A673 (cell line): Measurements from ENCODE around the gene CDO1. TPM values are rescaled to one million over a fixed set of nuclear protein-coding genes. Genes with fewer than 3 reads are reported as not detected.

Source experiments
- BruUV-seq: library from RNA; stranded (reverse); fragments of 400-500 nt; replicated peaks from 2 replicates; lab custom pipeline; 2021; lab: Mats Ljungman, UMichigan
- CTCF ChIA-PET: fragments of 300-600 bp; sonication (Branson Sonifier 250); formaldehyde crosslinking; loops from one replicate; lab custom pipeline; 2022; ENCODE audit warnings: antibody characterized with exemption; lab: Charles Lee
- POLR2A ChIA-PET: fragments of 300-600 bp; sonication (Branson Sonifier 250); formaldehyde crosslinking; loops from one replicate; lab custom pipeline; 2022; ENCODE audit warnings: antibody characterized with exemption; ENCODE audit not compliant: low non-redundant PET; lab: Charles Lee
- DNase-seq: peaks from one replicate; pipeline ENCODE4 v3.0.0-alpha.2; 2015; ENCODE audit warnings: low spot score
- H3K27ac ChIP-seq: fragments of 200-600 bp; sonication (generic); 2 replicates; pipeline ENCODE4 v1.5.1; 2016; ENCODE audit warnings: mixed run types, low read depth, mild to moderate bottlenecking, mixed read lengths, antibody characterized with exemption, low read length; ENCODE audit not compliant: poor library complexity, severe bottlenecking
- H3K27me3 ChIP-seq: fragments of 200-600 bp; sonication (generic); replicated peaks from 2 replicates; pipeline ENCODE4 v1.6.1; 2017; ENCODE audit warnings: mixed run types, low read depth, mild to moderate bottlenecking, mixed read lengths, antibody characterized with exemption, low read length; ENCODE audit not compliant: insufficient read depth, poor library complexity
- H3K36me3 ChIP-seq: fragments of 200-600 bp; sonication (generic); 2 replicates; pipeline ENCODE4 v1.6.1; 2016; ENCODE audit warnings: mixed run types, mild to moderate bottlenecking, mixed read lengths, antibody characterized with exemption, low read length; ENCODE audit not compliant: insufficient read depth, poor library complexity, severe bottlenecking
- H3K4me1 ChIP-seq: fragments of 200-600 bp; sonication (generic); 2 replicates; pipeline ENCODE4 v1.6.1; 2017; ENCODE audit warnings: mixed run types, mild to moderate bottlenecking, mixed read lengths, antibody characterized with exemption, low read length; ENCODE audit not compliant: insufficient read depth, poor library complexity, severe bottlenecking
- H3K4me3 ChIP-seq: fragments of 200-600 bp; sonication (generic); 2 replicates; pipeline ENCODE4 v1.5.1; 2016; ENCODE audit warnings: low read depth, mixed run types, mild to moderate bottlenecking, mixed read lengths, low read length; ENCODE audit not compliant: poor library complexity, severe bottlenecking
- H3K9me3 ChIP-seq: fragments of 200-600 bp; sonication (generic); 2 replicates; pipeline ENCODE4 v1.6.1; 2016; ENCODE audit warnings: mixed run types, low read depth, mild to moderate bottlenecking, mixed read lengths, antibody characterized with exemption, low read length; ENCODE audit not compliant: poor library complexity, severe bottlenecking
- EZH2 ChIP-seq: fragments of 200-600 bp; sonication (generic); IDR thresholded peaks from 2 replicates; pipeline ENCODE4 v1.6.1; 2017; ENCODE audit warnings: borderline replicate concordance, low read depth, mild to moderate bottlenecking, mixed read lengths, antibody characterized with exemption, low read length; ENCODE audit not compliant: poor library complexity, severe bottlenecking
- intact Hi-C: fragments of 100-400 bp; cut with micrococcal nuclease; formaldehyde crosslinking; loops from one replicate; pipeline ENCODE4 v1.10.0; 2022; ENCODE audit not compliant: unreplicated experiment
- total RNA-seq: library from RNA; stranded (reverse); gene quantifications from 2 replicates; pipeline ENCODE4 v1.2.3, GENCODE V29; 2021
- TF ChIP-seq, protein P1 (sequence below): fragments of 300-800, 200-600 bp; sonication (generic); conservative IDR thresholded peaks from 2 replicates; pipeline ENCODE4 v1.5.1; 2017; ENCODE audit warnings: low read depth, mild to moderate bottlenecking, antibody characterized with exemption, low read length, moderate library complexity, mixed read lengths

Gene CDO1
- total RNA-seq, 1 experiment from 2014 or later: 1.5 TPM

DNA sequence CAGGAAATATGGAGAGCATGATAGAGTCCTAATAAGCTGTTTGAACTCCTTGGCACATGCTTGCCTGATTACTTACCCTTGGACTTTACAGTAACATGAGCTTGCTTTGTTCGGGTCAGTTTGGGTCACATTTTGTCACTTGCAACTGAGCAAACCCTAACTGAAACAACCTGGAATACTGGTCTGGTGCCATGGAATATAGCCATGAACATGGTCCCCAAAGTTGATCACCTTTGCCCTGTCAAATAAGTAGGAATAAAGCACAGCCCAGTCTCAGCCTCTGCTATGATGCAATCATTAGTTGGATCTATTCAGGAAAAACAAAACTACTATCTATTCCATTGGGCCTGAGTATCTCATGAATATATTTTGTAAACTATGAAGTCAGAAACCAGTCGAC lies 18.2 kb downstream of the CDO1 start:
- ChIA-PET CTCF (no interaction called here), POLR2A (no interaction called here)
- Histone ChIP-seq H3K27ac (no peak overlapping the region), H3K36me3 (no peaks in the 10 kb centered on the region), H3K4me3 (no peak overlapping the region), H3K9me3 (no peaks in the 10 kb centered on the region), H3K4me1 (no peaks in the 10 kb centered on the region), H3K27me3 (peaks cover 3% of the 10 kb centered on the region)
- intact Hi-C loops: no loop called here
- TF ChIP-seq EZH2: no peak
- TF ChIP-seq, protein P1, sequence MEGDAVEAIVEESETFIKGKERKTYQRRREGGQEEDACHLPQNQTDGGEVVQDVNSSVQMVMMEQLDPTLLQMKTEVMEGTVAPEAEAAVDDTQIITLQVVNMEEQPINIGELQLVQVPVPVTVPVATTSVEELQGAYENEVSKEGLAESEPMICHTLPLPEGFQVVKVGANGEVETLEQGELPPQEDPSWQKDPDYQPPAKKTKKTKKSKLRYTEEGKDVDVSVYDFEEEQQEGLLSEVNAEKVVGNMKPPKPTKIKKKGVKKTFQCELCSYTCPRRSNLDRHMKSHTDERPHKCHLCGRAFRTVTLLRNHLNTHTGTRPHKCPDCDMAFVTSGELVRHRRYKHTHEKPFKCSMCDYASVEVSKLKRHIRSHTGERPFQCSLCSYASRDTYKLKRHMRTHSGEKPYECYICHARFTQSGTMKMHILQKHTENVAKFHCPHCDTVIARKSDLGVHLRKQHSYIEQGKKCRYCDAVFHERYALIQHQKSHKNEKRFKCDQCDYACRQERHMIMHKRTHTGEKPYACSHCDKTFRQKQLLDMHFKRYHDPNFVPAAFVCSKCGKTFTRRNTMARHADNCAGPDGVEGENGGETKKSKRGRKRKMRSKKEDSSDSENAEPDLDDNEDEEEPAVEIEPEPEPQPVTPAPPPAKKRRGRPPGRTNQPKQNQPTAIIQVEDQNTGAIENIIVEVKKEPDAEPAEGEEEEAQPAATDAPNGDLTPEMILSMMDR: no peak
- no peak for DNase-seq
- BruUV-seq: no TSS peak

DNA sequence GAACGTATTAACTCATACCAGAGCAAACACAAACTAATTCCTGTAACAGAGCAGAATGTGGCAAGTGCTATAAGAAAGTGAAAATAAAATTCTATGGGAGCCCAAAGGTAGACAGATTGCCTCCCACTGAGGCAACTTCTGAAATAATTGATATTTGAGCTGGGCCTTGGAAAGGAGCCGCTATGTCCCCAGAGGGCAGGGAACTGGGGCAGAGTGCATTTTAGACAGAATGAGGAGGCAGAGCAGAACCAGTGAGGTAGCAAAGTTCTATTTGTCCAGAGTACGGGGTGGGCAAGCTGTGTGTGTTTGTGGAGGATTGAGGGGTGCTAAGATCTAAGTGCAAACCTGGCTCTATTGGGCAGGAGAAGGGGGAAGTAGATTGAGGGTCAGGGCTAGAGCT lies 19.8 kb downstream of the CDO1 start:
- POLR2A ChIA-PET: no interaction called here
- H3K4me3 ChIP-seq: no peak overlapping the region
- TF ChIP-seq, protein P1: no peak
- no peak for TF ChIP-seq EZH2
- peaks cover 17% of the 10 kb centered on the region for H3K27me3 ChIP-seq
- H3K4me1 ChIP-seq: no peaks in the 10 kb centered on the region
- DNase-seq: no peak
- BruUV-seq: no TSS peak
- H3K27ac ChIP-seq: no peak overlapping the region
- H3K36me3 ChIP-seq: no peaks in the 10 kb centered on the region
- no peaks in the 10 kb centered on the region for H3K9me3 ChIP-seq
- intact Hi-C loops: no loop called here
- CTCF ChIA-PET: no interaction called here

DNA sequence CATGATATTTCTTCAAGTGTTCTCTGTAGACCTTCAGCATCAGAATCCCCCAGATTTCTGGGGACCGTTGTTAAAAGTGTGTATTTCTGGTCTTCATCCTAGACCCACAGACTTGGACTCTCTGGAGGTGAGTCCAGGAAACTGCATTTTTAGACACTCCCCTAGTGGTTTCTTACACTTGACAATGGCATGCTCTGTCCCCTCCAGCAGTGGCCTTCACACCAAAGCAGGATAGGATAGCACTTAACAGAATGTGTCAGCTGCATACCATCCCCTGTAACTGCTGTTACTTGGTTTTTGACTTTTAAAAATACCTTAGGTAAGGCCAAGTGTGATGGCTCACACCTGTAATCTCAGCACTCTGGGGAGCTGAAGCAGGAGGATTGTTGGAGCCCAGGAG lies 20.8 kb downstream of the CDO1 start:
- H3K9me3 ChIP-seq: no peaks in the 10 kb centered on the region
- H3K27me3 ChIP-seq: peaks cover 26% of the 10 kb centered on the region
- POLR2A ChIA-PET: no interaction called here
- TF ChIP-seq, protein P1: no peak
- no peak for TF ChIP-seq EZH2
- H3K4me1 ChIP-seq: no peaks in the 10 kb centered on the region
- H3K27ac ChIP-seq: no peak overlapping the region
- no peak overlapping the region for H3K4me3 ChIP-seq
- H3K36me3 ChIP-seq: no peaks in the 10 kb centered on the region
- BruUV-seq: no TSS peak
- DNase-seq: no peak
- intact Hi-C loops: no loop called here
- CTCF ChIA-PET: no interaction called here
